Stimulated activated CD8-positive, alpha-beta memory T cell treated with anti-CD3 and anti-CD28 coated beads, Interleukin-12 subunit alpha, Interleukin-12 subunit beta, amount 100 ng/mL, for 24 hours (primary cell): Measurements from ENCODE around the gene CELF5.
A peak's percentile ranks its signal among the peaks of the same experiment; 100 is the strongest.
"Not testable (repeated sequence)": the region's sequence is repeated elsewhere in the genome, so short reads cannot be mapped to it uniquely, and the experiment has no call there.

Source experiments
- DNase-seq: peaks from one replicate; pipeline ENCODE4 v3.0.0-alpha.2; 2020; ENCODE audit errors: extremely low read depth

Gene CELF5

DNA sequence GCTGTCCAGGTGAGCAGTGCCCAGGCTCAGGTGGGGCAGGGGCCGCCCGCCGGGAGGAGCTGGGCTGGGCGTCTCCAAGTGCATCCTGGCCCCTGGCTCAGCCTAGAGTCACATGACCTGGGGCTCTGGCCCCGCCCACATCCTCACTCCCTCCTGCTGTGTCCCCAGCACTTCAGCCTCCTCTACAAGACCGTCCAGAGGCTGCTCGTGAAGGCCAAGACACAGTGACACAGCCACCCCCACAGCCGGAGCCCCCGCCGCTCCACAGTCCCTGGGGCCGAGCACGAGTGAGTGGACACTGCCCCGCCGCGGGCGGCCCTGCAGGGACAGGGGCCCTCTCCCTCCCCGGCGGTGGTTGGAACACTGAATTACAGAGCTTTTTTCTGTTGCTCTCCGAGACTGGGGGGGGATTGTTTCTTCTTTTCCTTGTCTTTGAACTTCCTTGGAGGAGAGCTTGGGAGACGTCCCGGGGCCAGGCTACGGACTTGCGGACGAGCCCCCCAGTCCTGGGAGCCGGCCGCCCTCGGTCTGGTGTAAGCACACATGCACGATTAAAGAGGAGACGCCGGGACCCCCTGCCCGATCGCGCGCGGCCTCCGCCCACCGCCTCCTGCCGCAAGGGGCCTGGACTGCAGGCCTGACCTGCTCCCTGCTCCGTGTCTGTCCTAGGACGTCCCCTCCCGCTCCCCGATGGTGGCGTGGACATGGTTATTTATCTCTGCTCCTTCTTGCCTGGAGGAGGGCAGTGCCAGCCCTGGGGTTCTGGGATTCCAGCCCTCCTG, 16.8 kb upstream of the CELF5 start:
- no peak for DNase-seq

DNA sequence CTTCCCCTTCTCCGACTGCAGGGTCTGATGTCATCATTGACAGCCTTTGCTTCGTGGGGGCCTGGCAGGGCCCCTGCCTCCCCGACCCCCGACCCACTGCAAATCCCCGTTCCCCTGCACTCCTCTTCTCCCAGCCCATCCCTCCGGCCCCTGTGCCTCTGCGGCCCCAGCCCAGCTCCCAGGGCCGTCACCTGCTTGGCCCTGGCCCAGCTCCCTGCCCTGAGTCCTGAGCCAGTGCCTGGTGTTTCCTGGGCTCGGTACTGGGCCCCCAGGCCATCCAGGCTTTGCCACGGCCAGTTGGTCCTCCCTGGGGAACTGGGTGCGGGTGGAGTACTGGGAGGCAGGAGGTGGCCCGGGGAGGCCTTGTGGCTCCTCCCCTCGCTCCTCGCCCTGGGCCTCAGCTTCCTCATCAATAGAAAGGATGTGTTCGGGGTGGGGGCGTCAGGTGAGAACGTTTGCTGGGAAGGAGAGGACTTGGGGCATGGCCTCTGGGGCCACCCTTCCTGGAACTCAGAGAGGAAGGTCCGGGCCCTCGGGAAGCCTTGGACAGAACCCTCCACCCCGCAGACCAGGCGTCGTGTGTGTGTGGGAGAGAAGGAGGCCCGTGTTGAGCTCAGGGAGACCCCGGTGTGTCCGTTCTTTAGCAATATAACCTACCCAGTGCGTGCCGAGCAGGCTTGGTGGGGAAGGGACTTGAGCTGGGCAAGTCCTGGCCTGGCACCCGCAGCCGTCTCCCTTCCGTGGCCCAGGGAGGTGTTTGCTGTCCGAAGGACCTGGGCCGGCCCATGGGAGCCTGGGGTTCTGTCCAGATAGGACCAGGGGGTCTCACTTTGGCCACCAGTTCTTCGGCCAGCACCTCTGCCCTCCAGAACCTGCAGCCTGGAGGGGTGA, 15.9 kb upstream of the CELF5 start:
- DNase-seq, result no peak

DNA sequence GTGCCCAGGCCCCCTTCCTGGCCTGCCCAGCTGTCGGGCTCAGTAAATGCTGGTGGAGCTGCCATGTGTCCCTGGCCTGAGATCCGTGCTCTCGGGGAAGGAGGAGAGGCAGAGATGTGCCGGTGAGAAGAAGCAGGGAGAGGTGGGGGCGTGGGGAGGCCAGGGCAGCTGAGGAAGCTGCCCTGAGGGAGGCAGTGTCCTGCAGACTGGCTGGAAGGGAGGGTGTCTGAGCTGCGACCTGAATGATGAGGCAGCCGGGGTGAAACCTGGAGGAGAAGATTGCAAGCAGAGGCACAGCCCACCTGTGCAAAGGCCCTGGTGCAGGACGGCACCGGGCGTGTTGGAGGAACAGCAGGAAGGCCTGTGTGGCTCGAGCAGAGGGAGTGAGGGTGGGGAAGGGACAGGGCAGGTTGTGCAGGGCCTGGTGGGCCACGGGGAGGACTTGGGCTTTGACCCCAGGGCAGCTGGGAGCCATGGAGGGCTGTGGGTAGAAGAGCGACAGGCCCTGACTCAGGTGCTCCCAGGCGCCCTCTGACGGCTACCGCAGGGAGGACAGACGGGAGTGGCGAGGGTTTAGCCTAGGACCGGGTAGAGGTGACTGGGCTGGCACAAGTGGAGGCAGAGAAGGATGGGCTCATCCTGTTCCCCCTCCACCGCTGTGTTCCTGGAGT, 14.0 kb upstream of the CELF5 start:
- DNase-seq, result peak; percentile 30

DNA sequence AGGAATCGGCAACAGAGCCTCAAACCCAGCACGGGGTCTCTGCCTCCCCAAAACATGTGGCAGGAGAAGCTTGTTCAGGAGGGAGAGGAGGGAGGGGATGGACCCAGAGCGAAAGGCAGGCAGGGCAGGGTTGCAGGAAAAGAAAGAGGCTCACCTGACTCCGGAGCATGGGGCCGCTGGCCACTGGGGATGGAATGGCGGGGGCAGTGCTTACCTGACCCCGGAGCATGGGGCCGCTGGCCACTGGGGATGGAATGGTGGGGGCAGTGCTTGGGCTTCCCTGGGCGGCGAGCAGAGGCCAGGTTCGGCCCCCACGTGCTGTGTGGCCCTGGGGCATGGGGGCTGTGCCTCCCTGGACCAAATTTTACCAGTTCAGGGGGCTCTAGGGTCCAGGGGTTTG, 13.3 kb upstream of the CELF5 start:
- DNase-seq, result no peak

DNA sequence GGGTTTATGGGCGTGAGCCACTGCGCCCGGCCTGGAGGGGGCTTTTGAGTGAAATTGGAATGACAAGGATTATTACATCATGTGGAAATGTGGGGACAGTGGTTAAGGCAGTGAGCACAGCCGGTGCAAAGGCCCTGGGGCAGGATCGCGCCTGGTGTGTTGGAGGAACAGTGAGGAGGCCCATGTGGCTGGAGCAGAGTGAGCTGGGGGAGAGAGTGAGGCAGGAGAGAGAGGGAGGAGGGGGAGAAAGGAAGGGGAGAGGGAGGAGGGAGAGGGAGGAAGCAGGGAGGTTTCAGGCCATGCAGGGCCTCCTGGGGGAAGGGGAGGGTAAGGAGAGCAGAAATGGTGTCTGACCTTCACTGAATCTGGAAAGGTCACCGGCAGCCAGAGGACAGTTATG, 11.3 kb upstream of the CELF5 start:
- no peak for DNase-seq

DNA sequence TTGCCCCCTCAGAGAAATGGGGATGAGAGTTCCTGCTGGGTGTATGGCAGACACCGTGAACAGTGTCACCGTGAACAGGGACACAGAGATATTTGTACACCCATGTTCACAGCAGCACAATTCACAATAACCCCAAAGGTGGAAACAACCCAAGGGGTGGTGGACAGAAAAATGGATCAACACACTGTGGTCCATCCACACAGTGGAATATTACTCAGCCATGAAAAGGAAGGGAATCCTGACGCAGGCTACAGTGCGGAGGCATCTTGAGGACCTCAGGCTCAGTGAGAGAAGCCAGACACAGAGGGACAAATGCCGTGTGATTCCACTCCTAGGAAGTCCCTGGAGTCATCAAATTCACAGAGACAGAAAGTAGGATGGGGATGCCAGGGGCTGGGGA, 7.6 kb upstream of the CELF5 start:
- no peak for DNase-seq

DNA sequence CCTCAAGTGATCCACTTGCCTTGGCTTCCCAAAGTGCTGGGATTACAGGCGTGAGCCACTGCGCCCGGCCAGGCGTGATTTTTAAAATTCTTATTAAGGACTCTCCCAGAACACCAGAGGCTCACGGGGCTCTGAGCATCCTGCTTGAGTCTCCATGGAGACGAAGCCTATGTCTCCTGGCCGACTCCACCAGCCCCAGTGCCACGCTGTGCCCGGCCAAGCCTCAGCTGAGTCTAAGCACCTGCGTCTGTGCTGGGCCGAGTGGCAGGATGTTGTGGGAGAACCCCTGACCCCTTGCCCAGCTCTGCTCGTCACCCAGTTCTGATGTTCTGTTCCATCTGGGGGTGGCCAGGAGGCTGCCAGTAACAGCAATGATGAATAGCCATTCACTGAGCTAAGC, 3.9 kb upstream of the CELF5 start:
- DNase-seq, result no peak

DNA sequence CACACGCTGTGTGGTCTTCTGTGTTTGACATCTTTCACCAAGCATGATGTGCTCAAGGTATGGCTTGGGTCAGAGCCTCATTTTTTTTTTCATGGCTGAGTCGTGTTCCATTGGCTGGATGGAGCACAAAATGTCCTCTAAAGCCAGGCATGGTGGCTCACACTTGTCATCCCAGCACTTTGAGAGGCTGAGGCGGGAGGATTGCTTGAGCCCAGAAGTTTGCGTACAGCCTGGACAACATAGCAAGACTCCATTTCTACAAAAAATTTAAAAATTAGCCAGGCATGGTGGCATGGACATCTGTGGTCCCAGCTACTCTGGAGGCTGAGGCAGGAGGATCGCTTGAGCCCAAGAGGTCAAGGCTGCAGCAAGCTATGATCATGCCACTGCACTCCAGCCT, 2.9 kb upstream of the CELF5 start:
- DNase-seq, result not testable (repeated sequence)

DNA sequence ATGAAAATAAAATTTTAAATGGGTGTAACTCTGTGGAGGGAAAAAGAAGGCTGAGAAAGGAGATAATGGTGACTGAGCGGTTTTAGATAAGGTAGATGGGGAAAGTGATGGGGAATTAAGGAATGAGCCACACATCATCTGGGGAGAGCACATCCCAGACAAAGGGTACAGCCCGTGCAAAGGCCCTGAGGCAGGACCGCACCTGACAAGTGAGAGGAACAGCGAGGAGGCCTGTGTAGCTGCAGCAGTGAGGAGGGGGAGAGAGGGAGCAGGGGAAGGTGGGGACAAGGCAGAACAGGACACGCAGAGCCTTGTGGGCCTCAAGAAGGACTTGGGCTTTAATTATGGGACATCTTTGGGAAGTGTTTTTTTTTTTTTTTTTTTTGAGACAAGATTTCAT, 1.8 kb upstream of the CELF5 start:
- no peak for DNase-seq

DNA sequence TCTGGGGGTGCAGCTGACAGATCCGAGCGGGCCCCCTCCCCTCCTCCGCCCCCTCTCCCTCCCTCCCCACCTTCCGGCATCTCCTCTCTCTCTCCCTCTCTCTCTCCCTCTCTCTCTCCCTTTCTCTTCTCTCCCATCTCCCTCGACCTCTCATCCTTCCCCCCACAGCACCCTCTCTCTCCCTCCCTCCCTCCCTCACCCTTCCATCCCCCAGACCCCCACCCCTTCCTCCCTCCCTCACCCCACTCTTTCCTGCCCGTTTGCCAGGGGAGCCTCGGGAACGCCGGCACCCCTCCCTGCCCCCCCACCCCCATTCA, 666 bp downstream of the CELF5 start:
- DNase-seq, result no peak

DNA sequence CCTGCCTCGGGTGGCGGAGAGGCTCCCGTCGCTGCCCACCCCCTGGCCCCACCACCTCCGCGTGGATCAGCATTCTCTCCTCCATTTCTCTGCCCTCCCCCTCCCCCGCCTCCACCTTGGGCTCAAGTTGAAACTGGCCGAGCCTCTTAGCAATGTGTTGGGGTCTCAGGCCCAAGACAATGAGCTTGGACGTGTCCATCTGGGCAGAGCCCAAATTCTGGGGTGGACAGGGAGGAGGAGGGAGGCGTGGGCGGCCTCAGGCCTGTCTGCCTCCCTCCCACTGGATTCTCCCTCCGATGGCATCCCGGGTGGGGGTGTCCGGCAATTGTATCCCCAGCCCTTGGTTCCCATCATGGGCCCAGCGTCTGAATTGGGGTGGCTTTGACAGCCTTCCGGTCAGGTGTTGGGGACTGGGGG, 1.2 kb downstream of the CELF5 start:
- DNase-seq, result no peak

DNA sequence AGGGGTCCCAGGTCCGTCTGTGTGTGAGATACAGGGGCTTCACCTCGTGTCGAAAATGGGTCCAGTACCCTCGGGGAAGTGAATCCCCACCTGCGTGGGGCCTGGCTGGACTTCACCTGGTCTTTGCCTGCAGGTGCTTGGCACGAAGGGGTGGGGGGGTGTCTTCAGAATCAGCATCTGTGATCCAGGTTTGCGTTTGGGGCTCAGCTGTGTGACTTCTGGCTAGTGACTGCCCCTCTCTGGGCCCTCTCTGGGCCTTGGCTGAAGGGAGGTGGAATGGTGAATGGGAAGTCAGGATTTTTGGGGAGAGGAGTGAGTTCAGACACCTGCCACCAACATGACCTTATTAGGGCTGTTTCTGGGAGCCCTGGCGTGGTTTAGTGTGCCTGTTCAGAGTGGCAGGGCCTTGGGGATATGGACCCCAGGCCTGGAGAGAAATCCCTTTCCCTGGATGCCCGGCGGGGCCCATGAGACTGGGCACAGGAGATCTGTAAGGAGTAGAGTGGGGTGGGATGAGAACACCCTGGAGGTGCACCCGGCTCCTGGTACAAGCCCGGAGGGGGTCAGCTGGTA, 2.7 kb downstream of the CELF5 start:
- no peak for DNase-seq

DNA sequence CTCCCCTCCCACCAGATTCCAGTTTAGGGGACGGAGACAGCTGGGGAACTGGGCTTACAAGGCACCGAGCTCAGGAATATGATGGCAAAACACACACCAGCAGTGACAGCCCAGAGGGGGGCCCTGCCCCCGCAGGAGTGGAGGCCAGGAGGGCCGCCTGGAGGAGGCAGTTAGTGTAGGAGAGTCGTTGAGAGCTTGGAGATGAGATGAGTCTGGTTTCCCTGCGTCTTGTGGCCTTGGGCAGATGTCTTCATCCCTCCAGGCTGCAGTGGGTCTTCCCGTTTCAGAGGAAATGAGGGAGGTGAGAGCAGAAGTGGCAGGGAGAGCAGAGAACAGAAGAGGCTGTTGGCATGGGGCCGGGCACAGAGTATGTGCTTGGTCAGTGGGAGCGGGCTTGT, 4.9 kb downstream of the CELF5 start:
- DNase-seq, result no peak

DNA sequence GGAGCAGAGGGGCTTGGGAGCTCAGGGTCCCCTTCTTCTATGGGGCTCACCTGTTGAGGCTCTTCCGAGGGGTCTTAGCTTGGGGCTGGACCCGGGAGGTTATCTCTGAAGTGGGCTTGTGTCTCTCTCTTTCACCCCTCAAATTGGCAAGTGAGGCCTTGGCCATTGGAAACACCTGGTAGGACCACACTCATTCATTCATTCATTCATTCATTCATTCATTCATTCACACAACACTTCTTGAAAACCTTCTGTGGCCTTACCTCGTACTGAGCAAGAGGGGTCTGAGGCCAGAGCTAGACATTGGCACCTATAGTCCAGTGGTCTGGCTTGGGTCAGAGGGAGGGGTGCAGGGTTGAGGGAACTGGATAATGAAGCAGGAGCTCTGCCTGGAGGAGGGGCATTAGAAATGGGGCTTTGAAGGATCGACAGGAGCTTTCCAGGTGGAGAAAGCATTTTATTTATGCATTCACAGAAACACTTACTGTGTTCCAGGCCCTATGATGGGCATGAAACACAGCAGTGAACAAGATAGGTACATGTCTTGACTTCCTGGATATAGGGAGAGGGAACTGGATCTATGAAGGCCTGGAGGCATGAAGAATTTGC, 5.5 kb downstream of the CELF5 start:
- no peak for DNase-seq

DNA sequence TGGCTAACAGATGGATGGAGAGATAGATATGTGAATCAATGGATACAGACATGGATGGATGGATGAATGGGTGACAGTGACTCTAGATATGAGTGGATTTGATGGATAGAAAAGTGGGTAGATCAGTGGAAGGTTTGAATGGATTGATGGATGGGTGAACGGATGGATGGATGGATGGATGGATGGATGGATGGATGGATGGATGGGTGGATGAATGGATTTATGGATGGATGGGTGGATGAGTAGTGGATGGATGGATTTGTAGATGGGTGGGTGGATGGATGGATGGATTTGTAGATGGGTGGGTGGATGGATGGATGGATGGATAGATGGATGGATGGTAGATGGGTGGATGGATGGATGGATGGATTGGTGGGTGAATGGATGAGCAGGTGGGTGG, 6.8 kb downstream of the CELF5 start:
- no peak for DNase-seq

DNA sequence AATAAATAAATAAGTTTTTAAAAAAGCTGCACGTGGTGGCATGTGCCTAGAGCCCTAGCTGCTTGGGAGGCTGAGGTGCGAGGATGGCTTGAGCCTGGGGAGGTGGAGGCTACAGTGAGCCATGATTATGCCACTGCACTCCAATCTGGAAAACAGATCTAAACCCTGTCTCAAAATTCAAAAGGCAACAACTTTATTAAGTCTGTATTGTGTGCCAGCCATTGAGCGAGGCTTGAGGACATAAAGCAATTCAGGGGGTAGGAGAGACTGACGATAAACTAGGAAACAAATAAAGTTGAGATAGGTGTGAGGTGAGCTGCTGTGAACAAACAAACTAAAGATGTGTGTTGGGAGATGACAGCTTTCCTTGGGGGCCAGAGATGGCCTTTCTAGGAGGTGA, 8.7 kb downstream of the CELF5 start:
- no peak for DNase-seq

DNA sequence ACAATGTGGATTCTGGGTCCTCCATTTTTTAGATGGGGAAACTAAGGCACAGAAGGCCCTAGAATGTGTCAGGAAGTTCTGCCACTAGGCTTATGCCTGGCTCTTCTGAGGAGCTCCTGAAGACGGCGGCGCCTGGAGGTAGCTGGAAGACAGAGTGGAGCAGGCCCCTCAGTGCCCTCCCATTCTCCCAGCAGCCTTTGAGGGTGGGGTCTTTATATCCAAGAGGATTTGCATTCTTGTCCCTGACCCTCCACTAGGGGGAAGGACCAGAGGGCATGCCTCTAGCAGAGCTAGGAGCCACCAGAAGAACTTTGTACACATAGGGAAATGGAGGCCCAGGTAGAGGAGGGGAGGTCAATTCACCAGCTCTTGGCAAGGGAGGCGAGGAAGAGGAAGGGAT, 9.4 kb downstream of the CELF5 start:
- no peak for DNase-seq

DNA sequence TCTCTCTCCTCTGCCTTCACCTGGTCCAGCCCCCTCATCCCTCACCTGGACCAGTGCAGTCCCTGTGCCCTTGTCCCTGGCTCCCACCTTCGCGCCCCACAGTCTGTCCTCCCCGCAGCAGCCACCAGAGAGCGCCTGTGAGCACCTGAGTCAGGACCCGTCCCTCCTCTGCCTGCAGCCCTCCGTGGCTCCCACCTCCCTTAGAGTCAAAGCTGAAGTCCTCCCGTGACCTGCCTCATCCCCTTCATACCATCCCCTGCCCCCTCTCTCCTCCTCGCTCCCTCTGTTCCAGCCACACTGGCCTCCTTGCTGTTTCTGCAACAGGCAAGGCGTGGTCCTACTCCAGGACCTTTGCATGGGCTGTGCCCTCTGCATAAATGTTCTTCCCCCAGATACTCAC, 10.3 kb downstream of the CELF5 start:
- DNase-seq, result no peak

DNA sequence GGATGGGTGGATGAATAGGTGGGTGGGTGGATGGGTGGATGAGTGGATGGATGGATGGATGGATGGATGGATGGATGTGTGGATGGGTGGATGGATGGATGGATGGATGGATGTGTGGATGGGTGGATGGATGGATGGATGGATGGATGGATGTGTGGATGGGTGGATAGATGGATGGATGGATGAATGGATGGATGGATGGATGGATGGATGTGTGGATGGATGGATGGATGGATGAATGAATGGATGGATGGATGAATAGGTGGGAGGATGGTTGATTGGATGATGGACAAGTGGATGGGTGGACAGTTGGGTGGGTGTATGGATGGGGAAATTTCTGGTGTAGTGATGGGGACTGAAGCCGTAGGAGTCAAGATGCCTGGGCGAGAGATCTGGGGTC, 11.1 kb downstream of the CELF5 start:
- not testable (repeated sequence) for DNase-seq

DNA sequence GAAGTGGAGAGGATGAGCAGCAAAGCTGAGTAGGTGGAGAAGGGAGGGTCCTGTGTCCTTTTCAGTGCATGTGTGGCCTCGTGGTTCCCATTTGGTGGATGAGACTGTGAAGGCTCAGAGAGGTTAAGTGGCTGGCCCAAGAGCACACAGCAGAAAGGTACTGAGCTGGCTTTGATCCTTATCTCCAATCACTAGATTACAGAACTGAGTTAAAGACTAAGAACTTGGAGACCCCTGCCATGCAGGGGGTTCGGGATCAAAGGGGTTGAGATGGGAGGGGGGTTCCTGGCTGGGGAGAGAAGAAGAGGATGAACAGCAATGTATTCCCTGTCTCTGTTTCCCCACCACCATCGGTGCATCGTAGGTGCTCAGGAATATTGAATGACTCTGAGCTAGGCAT, 11.8 kb downstream of the CELF5 start:
- DNase-seq, result no peak

DNA sequence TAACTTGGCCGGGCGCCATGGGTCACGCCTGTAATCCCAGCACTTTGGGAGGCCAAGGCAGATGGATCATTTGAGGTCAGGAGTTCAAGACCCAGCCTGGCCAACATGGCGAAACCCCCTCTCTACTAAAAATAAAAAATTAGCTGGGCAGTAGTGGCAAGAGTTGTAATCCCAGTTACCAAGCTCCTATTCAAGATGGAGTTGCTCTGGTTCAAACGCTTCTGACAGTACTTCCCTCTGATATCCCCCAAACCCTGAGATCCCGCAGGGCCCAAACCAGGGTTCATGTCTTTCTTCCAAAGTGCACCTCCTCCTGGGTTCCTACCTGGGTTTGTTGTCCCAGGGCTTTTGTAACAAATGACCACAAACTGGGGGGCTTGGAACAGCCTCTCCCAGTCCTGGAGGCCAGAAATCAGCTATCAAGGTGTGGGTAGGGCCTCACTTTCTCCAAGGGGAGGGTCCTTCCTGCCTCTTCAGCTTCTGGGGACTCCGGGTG, 13.7 kb downstream of the CELF5 start:
- no peak for DNase-seq

DNA sequence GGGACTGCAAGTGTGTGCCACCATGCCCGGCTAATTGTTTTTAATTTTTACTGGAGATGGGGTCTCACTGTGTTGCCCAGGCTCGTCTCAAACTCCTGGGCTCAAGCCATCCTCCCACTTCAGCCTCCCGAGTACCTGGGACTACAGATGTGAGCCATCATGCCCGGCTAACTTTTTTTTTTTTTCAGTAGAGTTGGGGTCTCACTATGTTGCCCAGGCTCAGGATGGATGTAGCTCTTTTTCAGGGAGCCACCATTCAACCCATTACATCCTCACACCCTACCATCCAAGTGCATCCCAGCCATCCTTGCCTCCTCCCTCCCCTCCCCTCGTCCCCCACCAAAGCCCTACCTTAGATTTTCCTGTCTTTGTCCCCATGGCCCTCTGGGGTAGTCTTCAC, 14.9 kb downstream of the CELF5 start:
- DNase-seq, result no peak
